H1 (cell line): ENCODE results near the gene SEC61A1. TPM values are rescaled to one million over a fixed set of nuclear protein-coding genes. Genes with fewer than 3 reads are reported as not detected.

Experiments
- BACH1 ChIP-seq: IDR thresholded peaks from 2 replicates; pipeline ENCODE4 v1.6.1; 2012; ENCODE audit warnings: low read length, improper control_type of control experiment
- CHD7 ChIP-seq: fragments of 300-600 bp; sonication (generic); IDR thresholded peaks from 2 replicates; pipeline ENCODE4 v1.7.1; 2012; ENCODE audit warnings: low read length, moderate library complexity, mild to moderate bottlenecking, inconsistent platforms; ENCODE audit not compliant: insufficient replicate concordance
- MAX ChIP-seq: IDR thresholded peaks from 2 replicates; pipeline ENCODE4 v1.6.1; 2012; ENCODE audit warnings: inconsistent platforms
- NANOG ChIP-seq: IDR thresholded peaks from 2 replicates; pipeline ENCODE4 v1.6.1; 2011; ENCODE audit warnings: low read length, low read depth, mild to moderate bottlenecking, inconsistent platforms; ENCODE audit not compliant: insufficient read depth, poor library complexity, severe bottlenecking
- RXRA ChIP-seq: IDR thresholded peaks from 2 replicates; pipeline ENCODE4 v1.6.1; 2011; ENCODE audit warnings: low read depth, mild to moderate bottlenecking, low read length, moderate library complexity; ENCODE audit not compliant: insufficient read depth
- SIX5 ChIP-seq: IDR thresholded peaks from 2 replicates; pipeline ENCODE4 v1.6.1; 2011; ENCODE audit warnings: mild to moderate bottlenecking, low read depth, low read length
- SP2 ChIP-seq: IDR thresholded peaks from 2 replicates; pipeline ENCODE4 v1.6.1; 2012; ENCODE audit warnings: mild to moderate bottlenecking, low read length, inconsistent platforms
- ZNF274 ChIP-seq: IDR thresholded peaks from 2 replicates; pipeline ENCODE4 v1.7.0; 2012; ENCODE audit warnings: low read length, borderline replicate concordance; ENCODE audit errors: extremely low read depth
- polyA plus RNA-seq, 7 experiments: library from polyadenylated mRNA; depleted of rRNA in 3 of 7; stranded (reverse) in 5 of 7; unstranded in 2 of 7; fragments of >200 nt in 5 of 7; fragments of 200-250 nt in 2 of 7; gene quantifications; 1 replicate in 5 of 7; 2 replicates in 1 of 7; 4 replicates in 1 of 7; pipeline versions ENCODE4 v1.2.1 to v1.2.3, GENCODE V29; 2011 to 2013; ENCODE audit warnings: missing spikeins in 2 of 7, mixed read lengths in 2 of 7
- total RNA-seq: library from RNA; stranded (reverse); fragmentation: NEBNext Ultra II Directional; extraction: Animal tissue kit (Norgen Biotek cat#: 25700); gene quantifications from 2 replicates; pipeline ENCODE4 v1.2.1, GENCODE V29; 2021

The SEC61A1 gene
- total and polyA plus RNA-seq, 2 of the 8 experiments (the other 6 are each of a cell fraction or from before 2014, with no cell fraction given) = 133 to 165 TPM

GRCh38 chr3:128091586-128091985 lies 39.3 kb downstream of the SEC61A1 start (continued):
- no peak for TF ChIP-seq NANOG
- no peak for TF ChIP-seq MAX
- no peak for TF ChIP-seq BACH1
- no peak for TF ChIP-seq CHD7
- no peak for TF ChIP-seq ZNF274
- no peak for TF ChIP-seq SIX5
- TF ChIP-seq SP2 = no peak
- TF ChIP-seq RXRA = no peak
